ENCODE measurements around the gene GZMA.

GRCh38 chr5:55154873-55155272 is 52.4 kb downstream of the GZMA start:
- TF ChIP-seq, protein P1, sequence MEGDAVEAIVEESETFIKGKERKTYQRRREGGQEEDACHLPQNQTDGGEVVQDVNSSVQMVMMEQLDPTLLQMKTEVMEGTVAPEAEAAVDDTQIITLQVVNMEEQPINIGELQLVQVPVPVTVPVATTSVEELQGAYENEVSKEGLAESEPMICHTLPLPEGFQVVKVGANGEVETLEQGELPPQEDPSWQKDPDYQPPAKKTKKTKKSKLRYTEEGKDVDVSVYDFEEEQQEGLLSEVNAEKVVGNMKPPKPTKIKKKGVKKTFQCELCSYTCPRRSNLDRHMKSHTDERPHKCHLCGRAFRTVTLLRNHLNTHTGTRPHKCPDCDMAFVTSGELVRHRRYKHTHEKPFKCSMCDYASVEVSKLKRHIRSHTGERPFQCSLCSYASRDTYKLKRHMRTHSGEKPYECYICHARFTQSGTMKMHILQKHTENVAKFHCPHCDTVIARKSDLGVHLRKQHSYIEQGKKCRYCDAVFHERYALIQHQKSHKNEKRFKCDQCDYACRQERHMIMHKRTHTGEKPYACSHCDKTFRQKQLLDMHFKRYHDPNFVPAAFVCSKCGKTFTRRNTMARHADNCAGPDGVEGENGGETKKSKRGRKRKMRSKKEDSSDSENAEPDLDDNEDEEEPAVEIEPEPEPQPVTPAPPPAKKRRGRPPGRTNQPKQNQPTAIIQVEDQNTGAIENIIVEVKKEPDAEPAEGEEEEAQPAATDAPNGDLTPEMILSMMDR (conservative IDR thresholded peaks at IDR 0.05 in 1 of 2, IDR thresholded peaks at IDR 0.05 in 1 of 2; ENCODE audit: low read depth in 1 of 2, low read length in 2 of 2): no peak
- no peak for TF ChIP-seq EZH2 (IDR thresholded peaks at IDR 0.05; ENCODE audit: low read length, missing control alignments)

Measured in fibroblast of lung (primary cell).